Endodermal cell (in vitro differentiated cells): ENCODE data around the gene RPTOR. TPM values are rescaled to one million over a fixed set of nuclear protein-coding genes. Genes with fewer than 3 reads are reported as not detected.

Experiments used
- DNase-seq: peaks from one replicate; pipeline ENCODE4 v3.0.0-alpha.2; 2017
- H3K27ac ChIP-seq: 2 replicates; pipeline ENCODE4 v1.5.1; 2013; ENCODE audit warnings: mild to moderate bottlenecking, low read depth, low read length, moderate library complexity
- H3K27me3 ChIP-seq: 2 replicates; pipeline ENCODE4 v1.6.1; 2013; ENCODE audit warnings: mild to moderate bottlenecking, low read length, moderate library complexity; ENCODE audit not compliant: insufficient read depth, control insufficient read depth, poor library complexity, severe bottlenecking
- H3K36me3 ChIP-seq: 2 replicates; pipeline ENCODE4 v1.7.0; 2013; ENCODE audit warnings: mild to moderate bottlenecking, low read length, moderate library complexity; ENCODE audit not compliant: control insufficient read depth, insufficient read depth
- H3K4me1 ChIP-seq: one replicate; pipeline ENCODE4 v1.7.0; 2013; ENCODE audit warnings: low read length; ENCODE audit not compliant: control insufficient read depth, insufficient read depth
- H3K4me3 ChIP-seq: 2 replicates; pipeline ENCODE4 v1.5.1; 2013; ENCODE audit warnings: mild to moderate bottlenecking, low read length, moderate library complexity
- H3K9ac ChIP-seq: 2 replicates; pipeline ENCODE4 v1.6.1; 2013; ENCODE audit warnings: mild to moderate bottlenecking, low read length, moderate library complexity; ENCODE audit not compliant: poor library complexity, severe bottlenecking; ENCODE audit errors: extremely low read depth
- H3K9me3 ChIP-seq: 2 replicates; pipeline ENCODE4 v1.6.1; 2013; ENCODE audit warnings: mild to moderate bottlenecking, low read length, moderate library complexity; ENCODE audit not compliant: control insufficient read depth
- H3K27ac Mint-ChIP-seq: 2 replicates; pipeline ENCODE4 v1.8.0; 2020; ENCODE audit warnings: mixed read lengths
- H3K27me3 Mint-ChIP-seq: 2 replicates; pipeline ENCODE4 v1.8.0; 2021; ENCODE audit warnings: mild to moderate bottlenecking, mixed read lengths; ENCODE audit not compliant: insufficient read depth
- H3K36me3 Mint-ChIP-seq: 2 replicates; pipeline ENCODE4 v1.8.0; 2020; ENCODE audit warnings: low read depth, mixed read lengths
- H3K4me1 Mint-ChIP-seq: 2 replicates; pipeline ENCODE4 v1.8.0; 2020; ENCODE audit warnings: mixed read lengths
- H3K4me3 Mint-ChIP-seq: 2 replicates; pipeline ENCODE4 v1.8.0; 2020; ENCODE audit warnings: mild to moderate bottlenecking, moderate library complexity, mixed read lengths
- H3K9me3 Mint-ChIP-seq: 2 replicates; pipeline ENCODE4 v1.8.0; 2020; ENCODE audit warnings: mild to moderate bottlenecking, mixed read lengths
- WGBS, 2 experiments: methylation state at CpG; one replicate each; pipeline versions ENCODE4 v1.1.5 to v1.1.7; 2013; ENCODE audit warnings: missing lambda C conversion rate in 2 of 2, mixed read lengths in 1 of 2; ENCODE audit not compliant: insufficient coverage in 1 of 2, insufficient read length in 1 of 2; 5-methylcytosine and 5-hydroxymethylcytosine counted together
- total RNA-seq, 2 donors: library from RNA; stranded (reverse); fragmentation: NEBNext Ultra II Directional in 1 of 2; extraction: Animal tissue kit (Norgen Biotek cat#: 25700) in 1 of 2; gene quantifications; 2 replicates in 1 of 2; 3 replicates in 1 of 2; pipeline ENCODE4 v1.2.1, GENCODE V29; 2021
- TF ChIP-seq, protein P1 (sequence below): fragments of 200-600 bp; sonication (generic); conservative IDR thresholded peaks from 2 replicates; pipeline ENCODE4 v1.5.0; 2021; ENCODE audit warnings: antibody characterized with exemption, mild to moderate bottlenecking

Gene RPTOR
- total RNA-seq, 2 donors from 2014 or later, result 45.1 to 53.4 TPM

DNA sequence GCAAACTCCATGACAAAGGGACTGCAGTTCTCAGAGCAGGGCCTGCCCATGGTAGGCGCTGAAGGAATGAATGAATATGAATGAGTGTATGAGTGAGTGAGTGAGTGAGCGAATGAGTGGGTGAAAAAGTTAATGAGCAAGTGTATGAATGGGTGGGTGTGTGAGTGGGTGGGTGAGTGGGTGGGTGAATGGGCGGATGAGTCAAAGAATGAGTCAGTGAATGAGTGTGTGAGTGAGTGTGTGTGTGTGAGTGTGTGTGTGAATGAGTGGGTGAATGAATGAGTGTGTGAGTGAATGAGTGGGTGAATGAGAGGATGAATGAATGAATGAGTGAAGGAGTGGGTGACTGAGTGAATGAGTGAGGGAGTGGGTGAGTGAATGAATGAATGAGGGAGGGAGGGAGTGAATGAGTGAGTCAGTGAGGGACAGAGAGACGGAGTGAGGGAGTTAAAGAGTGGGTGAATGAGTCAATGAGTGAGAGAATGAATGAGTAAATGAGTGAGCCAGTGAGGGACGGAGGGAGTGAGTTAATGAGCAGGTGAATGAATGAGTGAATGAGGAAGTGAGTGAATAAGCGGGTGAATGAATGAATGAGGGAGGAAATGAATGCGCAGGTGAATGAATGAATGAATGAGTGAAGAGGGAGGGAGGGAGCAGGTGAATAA is 435.9 kb downstream of the RPTOR start:
- H3K27ac Mint-ChIP-seq, result no peak overlapping the region
- Histone ChIP-seq H3K4me1 (no peaks in the 10 kb centered on the region), H3K9me3 (no peaks in the 10 kb centered on the region), H3K36me3 (no peaks in the 10 kb centered on the region), H3K27ac (no peak overlapping the region), H3K4me3 (peak overlapping the region; percentile 29), H3K9ac (no peak overlapping the region), H3K27me3 (peaks cover 8% of the 10 kb centered on the region)
- DNase-seq, result no peak
- TF ChIP-seq, protein P1, sequence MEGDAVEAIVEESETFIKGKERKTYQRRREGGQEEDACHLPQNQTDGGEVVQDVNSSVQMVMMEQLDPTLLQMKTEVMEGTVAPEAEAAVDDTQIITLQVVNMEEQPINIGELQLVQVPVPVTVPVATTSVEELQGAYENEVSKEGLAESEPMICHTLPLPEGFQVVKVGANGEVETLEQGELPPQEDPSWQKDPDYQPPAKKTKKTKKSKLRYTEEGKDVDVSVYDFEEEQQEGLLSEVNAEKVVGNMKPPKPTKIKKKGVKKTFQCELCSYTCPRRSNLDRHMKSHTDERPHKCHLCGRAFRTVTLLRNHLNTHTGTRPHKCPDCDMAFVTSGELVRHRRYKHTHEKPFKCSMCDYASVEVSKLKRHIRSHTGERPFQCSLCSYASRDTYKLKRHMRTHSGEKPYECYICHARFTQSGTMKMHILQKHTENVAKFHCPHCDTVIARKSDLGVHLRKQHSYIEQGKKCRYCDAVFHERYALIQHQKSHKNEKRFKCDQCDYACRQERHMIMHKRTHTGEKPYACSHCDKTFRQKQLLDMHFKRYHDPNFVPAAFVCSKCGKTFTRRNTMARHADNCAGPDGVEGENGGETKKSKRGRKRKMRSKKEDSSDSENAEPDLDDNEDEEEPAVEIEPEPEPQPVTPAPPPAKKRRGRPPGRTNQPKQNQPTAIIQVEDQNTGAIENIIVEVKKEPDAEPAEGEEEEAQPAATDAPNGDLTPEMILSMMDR, result no peak
- peak overlapping the region; percentile 10 for H3K4me3 Mint-ChIP-seq
- H3K27me3 Mint-ChIP-seq, result peaks cover 20% of the 10 kb centered on the region
- H3K36me3 Mint-ChIP-seq, result no peaks in the 10 kb centered on the region
- H3K4me1 Mint-ChIP-seq, result no peaks in the 10 kb centered on the region
- H3K9me3 Mint-ChIP-seq, result peaks cover 4% of the 10 kb centered on the region
- WGBS, 2 experiments, result 70 to 76% methylated on average over 7 of the region's 7 CpGs

DNA sequence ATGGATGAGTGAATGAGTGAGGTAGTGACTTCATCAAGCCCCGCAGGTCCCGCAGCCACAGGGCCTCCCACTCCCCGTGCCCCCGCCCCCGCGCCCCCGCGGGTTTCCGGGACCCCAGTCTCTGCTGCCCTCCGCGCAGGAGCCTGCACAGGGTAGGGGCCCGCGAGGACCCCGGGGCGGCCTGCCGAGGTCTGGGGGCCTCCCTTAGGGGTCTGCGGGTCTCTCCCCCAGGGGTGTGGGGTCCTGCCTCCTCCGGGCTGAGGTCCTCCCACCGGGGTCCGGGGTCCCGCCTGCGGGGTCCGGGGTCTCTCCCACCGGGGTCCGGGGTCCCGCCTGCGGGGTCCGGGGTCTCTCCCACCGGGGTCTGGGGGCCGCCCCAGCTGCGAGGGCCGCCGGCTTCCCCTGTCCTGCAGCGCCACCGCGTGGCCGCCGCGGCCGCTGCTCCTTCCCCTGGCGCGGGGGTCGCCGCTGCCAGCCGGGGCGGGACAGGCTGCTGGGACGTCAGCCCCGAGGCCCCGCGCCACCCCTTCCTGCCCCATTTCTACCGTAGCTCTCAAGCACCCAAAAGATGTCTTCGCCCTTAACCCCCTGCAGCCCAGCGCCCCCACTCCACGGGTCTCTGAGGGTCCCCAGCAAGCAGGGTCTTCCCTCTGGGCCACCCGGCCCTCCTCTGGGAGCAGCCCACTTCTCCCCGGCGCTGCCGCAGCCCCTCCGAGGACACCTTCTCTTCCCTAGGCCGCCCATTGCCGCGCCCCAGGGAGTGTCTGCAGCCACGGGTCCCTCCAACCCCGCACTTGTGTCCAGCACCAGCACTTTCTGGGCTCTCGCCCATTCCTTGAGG is 436.6 kb downstream of the RPTOR start:
- Mint-ChIP-seq H3K4me3 (peak overlapping the region; percentile 45), H3K9me3 (peaks cover 4% of the 10 kb centered on the region), H3K27ac (no peak overlapping the region), H3K4me1 (no peaks in the 10 kb centered on the region), H3K36me3 (no peaks in the 10 kb centered on the region), H3K27me3 (peaks cover 21% of the 10 kb centered on the region)
- no peak overlapping the region for H3K9ac ChIP-seq
- no peak overlapping the region for H3K27ac ChIP-seq
- H3K4me3 ChIP-seq, result peak overlapping the region; percentile 29
- TF ChIP-seq, protein P1, result peak; percentile 99
- WGBS, 2 experiments, result 13% methylated on average over 33 to 65 of the region's 65 CpGs
- no peaks in the 10 kb centered on the region for H3K4me1 ChIP-seq
- H3K36me3 ChIP-seq, result no peaks in the 10 kb centered on the region
- no peaks in the 10 kb centered on the region for H3K9me3 ChIP-seq
- peak; percentile 92 for DNase-seq
- H3K27me3 ChIP-seq, result peaks cover 8% of the 10 kb centered on the region

DNA sequence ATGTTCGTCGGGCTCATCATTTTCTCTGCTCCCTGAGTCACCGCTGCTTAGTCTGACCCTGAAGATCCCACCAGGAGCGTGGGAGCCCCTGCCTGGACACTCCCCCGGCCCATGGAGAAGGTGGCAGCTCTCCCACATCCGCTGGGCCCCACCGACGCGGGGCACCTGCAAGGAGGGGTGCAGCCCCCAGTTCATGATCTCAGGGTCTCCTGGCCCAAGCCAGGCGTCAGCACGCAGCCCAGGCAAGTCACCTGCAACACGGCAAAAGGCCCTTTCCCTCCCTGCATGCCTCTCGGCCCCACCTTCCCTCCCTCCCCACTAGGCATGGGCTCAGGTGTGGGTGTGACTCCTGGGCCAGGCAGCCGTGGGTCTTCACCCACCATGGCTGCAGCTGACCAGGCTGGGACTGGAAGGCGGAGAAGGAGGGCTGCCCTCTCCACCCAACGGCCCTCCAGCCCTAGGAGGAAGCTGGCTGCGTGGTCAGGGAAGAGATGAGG is 437.3 kb downstream of the RPTOR start:
- no peaks in the 10 kb centered on the region for H3K36me3 ChIP-seq
- Mint-ChIP-seq H3K27me3 (peaks cover 21% of the 10 kb centered on the region), H3K4me1 (no peaks in the 10 kb centered on the region), H3K27ac (no peak overlapping the region), H3K4me3 (peak overlapping the region; percentile 45), H3K9me3 (peaks cover under 1% of the 10 kb centered on the region), H3K36me3 (no peaks in the 10 kb centered on the region)
- no peak overlapping the region for H3K4me3 ChIP-seq
- no peaks in the 10 kb centered on the region for H3K4me1 ChIP-seq
- no peak overlapping the region for H3K27ac ChIP-seq
- TF ChIP-seq, protein P1, result no peak
- H3K27me3 ChIP-seq, result peaks cover 8% of the 10 kb centered on the region
- DNase-seq, result no peak
- 86 to 90% methylated on average over 8 to 17 of the region's 17 CpGs for WGBS, 2 experiments
- H3K9me3 ChIP-seq, result no peaks in the 10 kb centered on the region
- no peak overlapping the region for H3K9ac ChIP-seq
